ENCODE results near the gene PIN1.
A peak's percentile ranks its signal among the peaks of the same experiment; 100 is the strongest.

DNA sequence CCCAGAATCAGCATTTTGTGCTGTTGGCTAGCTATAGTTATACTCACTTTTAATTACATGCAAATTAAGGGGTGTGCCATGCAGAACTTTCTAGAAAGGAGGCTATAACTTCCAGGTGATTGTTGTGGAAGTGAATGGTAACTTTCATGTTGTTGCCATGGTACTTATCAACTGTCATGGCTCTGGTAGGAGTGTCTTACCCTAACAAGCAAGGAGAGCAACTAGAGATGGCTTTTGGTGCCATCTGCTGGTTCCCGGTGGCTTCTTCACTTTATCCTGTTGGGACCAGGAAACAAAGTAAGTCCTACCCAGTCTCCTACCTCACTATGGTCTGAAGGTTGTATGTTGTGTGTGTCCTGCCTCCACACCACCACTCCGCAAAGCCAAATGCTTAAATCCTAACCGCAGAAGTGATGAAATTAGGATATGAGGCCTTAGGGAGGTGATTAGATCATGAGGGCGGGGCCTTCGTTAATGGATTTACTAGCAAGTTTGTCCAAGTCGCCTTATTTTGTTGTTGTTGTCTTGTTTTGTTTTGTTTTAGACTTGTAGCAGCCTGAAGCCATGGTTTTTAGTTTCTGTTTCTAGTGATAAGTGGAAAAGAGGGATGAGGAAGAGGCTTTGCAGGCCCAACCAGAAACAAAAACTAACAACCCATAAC is 38.9 kb upstream of the PIN1 start:
- TF ChIP-seq, protein P1, sequence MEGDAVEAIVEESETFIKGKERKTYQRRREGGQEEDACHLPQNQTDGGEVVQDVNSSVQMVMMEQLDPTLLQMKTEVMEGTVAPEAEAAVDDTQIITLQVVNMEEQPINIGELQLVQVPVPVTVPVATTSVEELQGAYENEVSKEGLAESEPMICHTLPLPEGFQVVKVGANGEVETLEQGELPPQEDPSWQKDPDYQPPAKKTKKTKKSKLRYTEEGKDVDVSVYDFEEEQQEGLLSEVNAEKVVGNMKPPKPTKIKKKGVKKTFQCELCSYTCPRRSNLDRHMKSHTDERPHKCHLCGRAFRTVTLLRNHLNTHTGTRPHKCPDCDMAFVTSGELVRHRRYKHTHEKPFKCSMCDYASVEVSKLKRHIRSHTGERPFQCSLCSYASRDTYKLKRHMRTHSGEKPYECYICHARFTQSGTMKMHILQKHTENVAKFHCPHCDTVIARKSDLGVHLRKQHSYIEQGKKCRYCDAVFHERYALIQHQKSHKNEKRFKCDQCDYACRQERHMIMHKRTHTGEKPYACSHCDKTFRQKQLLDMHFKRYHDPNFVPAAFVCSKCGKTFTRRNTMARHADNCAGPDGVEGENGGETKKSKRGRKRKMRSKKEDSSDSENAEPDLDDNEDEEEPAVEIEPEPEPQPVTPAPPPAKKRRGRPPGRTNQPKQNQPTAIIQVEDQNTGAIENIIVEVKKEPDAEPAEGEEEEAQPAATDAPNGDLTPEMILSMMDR (IDR thresholded peaks at IDR 0.05; ENCODE audit: insufficient read depth, low read depth, low read length), result peak; percentile 84
- TF ChIP-seq EZH2 (IDR thresholded peaks at IDR 0.05; ENCODE audit: insufficient read depth, low read length), result no peak
